Adrenal gland (tissue), 5 donors: ENCODE data around the gene KCTD21.

ENCODE experiments used
- POLR2A ChIP-seq, 2 donors: fragments of 450-650 bp; IDR thresholded peaks; one replicate each; pipeline ENCODE4 v1.6.1; 2017; ENCODE audit warnings: antibody characterized with exemption in 2 of 2, mild to moderate bottlenecking in 2 of 2, moderate library complexity in 1 of 2
- TF ChIP-seq, protein P1 (sequence below), 6 experiments: fragments of 450-650 bp in 4 of 6; fragments of 200-600 bp in 2 of 6; sonication (generic) in 1 of 6; IDR thresholded peaks; 1 replicate in 5 of 6; 2 replicates in 1 of 6; pipeline versions ENCODE4 v1.5.1 to v1.8.0; 2016 to 2021; ENCODE audit warnings: antibody characterized with exemption in 6 of 6, mild to moderate bottlenecking in 2 of 6, moderate library complexity in 1 of 6
- donor health status: DM: no; HTN: no; CAD: no.

DNA sequence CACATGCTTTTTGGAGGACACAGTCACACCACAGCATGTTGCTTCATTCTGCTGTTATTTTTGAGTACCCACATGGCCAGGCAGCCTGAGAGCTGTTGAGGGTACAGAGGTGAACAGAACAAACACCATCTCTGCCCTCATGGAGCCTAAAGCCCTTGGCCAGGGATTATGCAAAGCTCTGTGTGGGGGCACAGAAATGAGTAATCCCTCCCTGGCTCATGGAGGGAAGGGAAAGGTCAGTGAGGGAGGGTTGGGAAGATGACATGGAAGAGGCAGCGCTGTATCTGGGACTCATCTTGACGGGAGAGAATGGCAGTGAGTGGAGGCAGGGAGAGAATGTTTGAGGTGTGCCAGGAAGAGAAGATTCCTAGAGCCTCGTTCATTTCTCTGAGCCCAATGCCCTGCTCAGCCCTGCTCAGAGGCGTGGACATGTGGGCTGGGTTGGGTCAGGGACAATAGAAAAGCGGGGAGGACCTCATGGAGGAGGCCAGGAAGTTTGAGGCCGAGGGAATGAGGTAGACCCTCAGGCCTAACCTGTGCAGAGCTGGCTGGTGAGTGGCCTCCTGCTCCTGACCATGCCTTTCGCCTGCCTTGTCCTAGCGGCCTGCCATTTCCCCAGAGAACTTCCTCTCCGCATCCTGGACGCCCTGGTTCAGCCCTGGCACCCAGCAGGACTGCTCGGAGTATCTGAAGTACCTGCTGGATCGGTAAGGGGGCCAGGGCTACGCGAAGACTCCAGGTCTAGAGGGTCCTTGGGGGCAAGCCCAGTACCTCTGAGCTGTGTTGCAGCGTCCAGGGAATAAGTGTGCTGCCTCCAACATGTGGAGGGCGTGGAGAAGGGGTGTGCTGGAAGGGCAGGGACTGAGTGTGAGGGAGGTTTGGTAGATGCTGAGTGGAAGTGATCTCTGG lies 20.1 kb upstream of the KCTD21 start:
- TF ChIP-seq, protein P1, sequence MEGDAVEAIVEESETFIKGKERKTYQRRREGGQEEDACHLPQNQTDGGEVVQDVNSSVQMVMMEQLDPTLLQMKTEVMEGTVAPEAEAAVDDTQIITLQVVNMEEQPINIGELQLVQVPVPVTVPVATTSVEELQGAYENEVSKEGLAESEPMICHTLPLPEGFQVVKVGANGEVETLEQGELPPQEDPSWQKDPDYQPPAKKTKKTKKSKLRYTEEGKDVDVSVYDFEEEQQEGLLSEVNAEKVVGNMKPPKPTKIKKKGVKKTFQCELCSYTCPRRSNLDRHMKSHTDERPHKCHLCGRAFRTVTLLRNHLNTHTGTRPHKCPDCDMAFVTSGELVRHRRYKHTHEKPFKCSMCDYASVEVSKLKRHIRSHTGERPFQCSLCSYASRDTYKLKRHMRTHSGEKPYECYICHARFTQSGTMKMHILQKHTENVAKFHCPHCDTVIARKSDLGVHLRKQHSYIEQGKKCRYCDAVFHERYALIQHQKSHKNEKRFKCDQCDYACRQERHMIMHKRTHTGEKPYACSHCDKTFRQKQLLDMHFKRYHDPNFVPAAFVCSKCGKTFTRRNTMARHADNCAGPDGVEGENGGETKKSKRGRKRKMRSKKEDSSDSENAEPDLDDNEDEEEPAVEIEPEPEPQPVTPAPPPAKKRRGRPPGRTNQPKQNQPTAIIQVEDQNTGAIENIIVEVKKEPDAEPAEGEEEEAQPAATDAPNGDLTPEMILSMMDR (IDR thresholded peaks at IDR 0.05), result no peak
- TF ChIP-seq POLR2A (IDR thresholded peaks at IDR 0.05), result no peak
